Transverse colon (tissue), 4 donors: Measurements from ENCODE around the gene RUVBL1. TPM values are rescaled to one million over a fixed set of nuclear protein-coding genes. Genes with fewer than 3 reads are reported as not detected.

Experiments
- DNase-seq: peaks from one replicate; pipeline ENCODE4 v3.0.0-alpha.2; 2019
- H3K27ac ChIP-seq, 4 donors: fragments of 200-600 bp; sonication (generic); 2 replicates each; pipeline ENCODE4 v1.5.1; 2016 to 2018; ENCODE audit warnings: inconsistent platforms in 4 of 4
- H3K27me3 ChIP-seq: fragments of 200-600 bp; sonication (generic); 2 replicates; pipeline ENCODE4 v1.5.1; 2017; ENCODE audit warnings: inconsistent platforms
- H3K36me3 ChIP-seq, 4 donors: fragments of 200-600 bp; sonication (generic); 2 replicates each; pipeline ENCODE4 v1.5.1; 2017 to 2019; ENCODE audit warnings: inconsistent platforms in 4 of 4
- H3K4me1 ChIP-seq, 4 donors: fragments of 200-600 bp; sonication (generic); 2 replicates each; pipeline ENCODE4 v1.5.1; 2017 to 2020; ENCODE audit warnings: inconsistent platforms in 4 of 4
- H3K4me3 ChIP-seq, 4 donors: fragments of 200-600 bp; sonication (generic); 1 replicate in 1 of 4; 2 replicates in 3 of 4; pipeline versions ENCODE4 v1.5.1 to v1.6.1; 2017 to 2019; ENCODE audit warnings: inconsistent platforms in 4 of 4
- H3K9me3 ChIP-seq, 2 donors: fragments of 200-600 bp; sonication (generic); 2 replicates each; pipeline ENCODE4 v1.5.1; 2017 to 2019; ENCODE audit warnings: inconsistent platforms in 2 of 2
- EP300 ChIP-seq: sonication (generic); formaldehyde crosslinking; IDR thresholded peaks from one replicate; pipeline ENCODE4 v1.6.1; 2017; ENCODE audit warnings: antibody characterized with exemption, low read depth
- POLR2A ChIP-seq: fragments of 450-650 bp; IDR thresholded peaks from one replicate; pipeline ENCODE4 v1.6.1; 2016; ENCODE audit warnings: antibody characterized with exemption, mild to moderate bottlenecking, moderate library complexity
- POLR2AphosphoS5 ChIP-seq, 3 donors: sonication (generic); formaldehyde crosslinking; IDR thresholded peaks; one replicate each; pipeline ENCODE4 v1.6.1; 2016; ENCODE audit warnings: antibody characterized with exemption in 3 of 3
- WGBS, 2 donors: methylation state at CpG; one replicate each; pipeline ENCODE4 v1.1.5; 2018; ENCODE audit warnings: low coverage in 1 of 2; 5-methylcytosine and 5-hydroxymethylcytosine counted together
- in situ Hi-C, 4 donors: fragments of 200-750 bp; cut with MboI; loops; one replicate each; pipeline versions ENCODE4 v1.15.0 to v1.15.1; 2017; ENCODE audit warnings: low sequenced_read_pairs in 3 of 4, low pct_ligation_motif_present in 1 of 4, low pct_unique_long_range_greater_than_20kb in 1 of 4
- intact Hi-C: fragments of 100-400 bp; cut with DNase I; formaldehyde crosslinking; loops from one replicate; pipeline ENCODE4 v1.15.1; 2023; ENCODE audit warnings: low total_unique reads
- total RNA-seq, 4 donors: library from RNA; depleted of rRNA; stranded (reverse); fragments of >200 nt; gene quantifications; one replicate each; pipeline ENCODE4 v1.1.0, GENCODE V29; 2016
- TF ChIP-seq, protein P1 (sequence below), 5 experiments: fragments of 200-600 bp in 3 of 5; fragments of 450-650 bp in 2 of 5; sonication (generic) in 3 of 5; IDR thresholded peaks; 1 replicate in 2 of 5; 2 replicates in 3 of 5; pipeline ENCODE4 v1.5.1; 2016 to 2017; ENCODE audit warnings: antibody characterized with exemption in 5 of 5, inconsistent platforms in 3 of 5, mild to moderate bottlenecking in 2 of 5, moderate library complexity in 1 of 5

RUVBL1 gene
- total RNA-seq, 4 donors from 2014 or later = 1.4 to 16.4 (median 10.1) TPM; not detected in 1

DNA sequence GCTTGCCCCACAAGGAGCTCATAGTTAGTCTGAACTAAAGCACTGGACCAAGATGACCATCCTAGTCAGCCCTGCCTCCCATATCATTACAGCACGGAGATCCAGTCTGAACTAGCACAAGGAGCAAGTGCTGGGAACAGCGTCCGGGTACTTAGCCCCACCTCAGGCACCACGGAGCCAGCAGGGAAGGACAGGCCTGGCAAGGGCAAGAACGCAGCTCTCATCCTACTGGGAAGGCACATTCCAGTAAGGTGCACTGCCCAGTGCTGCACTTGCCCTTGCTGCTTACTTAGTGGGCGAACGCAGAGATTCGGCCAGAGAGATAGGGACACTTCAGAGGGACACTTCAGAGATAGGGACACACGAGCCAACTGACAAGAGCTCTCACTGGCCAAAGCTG is 43.8 kb downstream of the RUVBL1 start:
- no peak for TF ChIP-seq POLR2A
- TF ChIP-seq EP300 = no peak
- TF ChIP-seq, protein P1, sequence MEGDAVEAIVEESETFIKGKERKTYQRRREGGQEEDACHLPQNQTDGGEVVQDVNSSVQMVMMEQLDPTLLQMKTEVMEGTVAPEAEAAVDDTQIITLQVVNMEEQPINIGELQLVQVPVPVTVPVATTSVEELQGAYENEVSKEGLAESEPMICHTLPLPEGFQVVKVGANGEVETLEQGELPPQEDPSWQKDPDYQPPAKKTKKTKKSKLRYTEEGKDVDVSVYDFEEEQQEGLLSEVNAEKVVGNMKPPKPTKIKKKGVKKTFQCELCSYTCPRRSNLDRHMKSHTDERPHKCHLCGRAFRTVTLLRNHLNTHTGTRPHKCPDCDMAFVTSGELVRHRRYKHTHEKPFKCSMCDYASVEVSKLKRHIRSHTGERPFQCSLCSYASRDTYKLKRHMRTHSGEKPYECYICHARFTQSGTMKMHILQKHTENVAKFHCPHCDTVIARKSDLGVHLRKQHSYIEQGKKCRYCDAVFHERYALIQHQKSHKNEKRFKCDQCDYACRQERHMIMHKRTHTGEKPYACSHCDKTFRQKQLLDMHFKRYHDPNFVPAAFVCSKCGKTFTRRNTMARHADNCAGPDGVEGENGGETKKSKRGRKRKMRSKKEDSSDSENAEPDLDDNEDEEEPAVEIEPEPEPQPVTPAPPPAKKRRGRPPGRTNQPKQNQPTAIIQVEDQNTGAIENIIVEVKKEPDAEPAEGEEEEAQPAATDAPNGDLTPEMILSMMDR (IDR thresholded peaks at IDR 0.05) = no peak
- no peak for TF ChIP-seq POLR2AphosphoS5 (IDR thresholded peaks at IDR 0.05)
- Histone ChIP-seq H3K36me3 (no peaks in the 10 kb centered on the region), H3K27ac (no peak overlapping the region), H3K4me3 (no peak overlapping the region), H3K27me3 (peaks cover 4% of the 10 kb centered on the region), H3K4me1 (peaks cover 8 to 54% (median 42%) of the 10 kb centered on the region in 4 donors), H3K9me3 (no peaks in the 10 kb centered on the region)
- in situ Hi-C loops (loop anchor here in 3 of 4 donors (25.0 kb wide), 3 partner anchors 407 to 532 kb away; partner anchors contain the start of gene GATA2 (in 1 of the 3)), intact Hi-C loops (no loop called here)
- 96% methylated on average over 9 of the region's 9 CpGs; no CpG with 5 or more reads in 1 of the 2 donors for WGBS, 2 donors
- no peak for DNase-seq

DNA sequence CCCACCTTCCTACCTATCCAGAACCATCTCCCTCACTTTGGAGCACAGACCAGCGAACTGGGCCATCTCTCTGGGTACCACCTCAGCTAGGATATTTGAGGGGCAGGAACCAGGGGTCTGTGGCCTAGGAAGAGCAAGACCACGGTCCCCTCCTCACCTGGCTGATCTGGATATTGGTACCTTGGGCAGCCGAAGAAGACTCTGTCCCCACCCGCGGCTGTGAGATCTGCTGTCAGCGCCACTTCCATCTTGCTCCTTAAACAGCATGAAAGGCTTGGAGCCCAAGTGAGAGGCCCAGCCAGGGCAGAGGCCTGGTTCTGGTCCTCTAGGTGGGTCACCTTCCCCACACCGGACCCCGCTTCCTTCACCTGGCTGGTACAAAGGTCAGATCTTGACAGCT is 44.7 kb downstream of the RUVBL1 start:
- intact Hi-C loops = no loop called here
- no peak overlapping the region for H3K27ac ChIP-seq
- no peak overlapping the region for H3K4me3 ChIP-seq
- H3K4me1 ChIP-seq = peaks cover 8 to 46% (median 36%) of the 10 kb centered on the region in 4 donors
- no peaks in the 10 kb centered on the region for H3K36me3 ChIP-seq
- in situ Hi-C loops = loop anchor here in 3 of 4 donors (25.0 kb wide), 3 partner anchors 408 to 533 kb away; partner anchors contain the start of gene GATA2 (in 1 of the 3)
- WGBS, 2 donors = 95% methylated on average over 8 of the region's 8 CpGs; no CpG with 5 or more reads in 1 of the 2 donors
- no peak for DNase-seq
- TF ChIP-seq POLR2A = no peak
- no peak for TF ChIP-seq POLR2AphosphoS5 (IDR thresholded peaks at IDR 0.05)
- TF ChIP-seq, protein P1 (IDR thresholded peaks at IDR 0.05) = no peak
- no peak for TF ChIP-seq EP300
- H3K9me3 ChIP-seq = no peaks in the 10 kb centered on the region
- peaks cover 4% of the 10 kb centered on the region for H3K27me3 ChIP-seq

DNA sequence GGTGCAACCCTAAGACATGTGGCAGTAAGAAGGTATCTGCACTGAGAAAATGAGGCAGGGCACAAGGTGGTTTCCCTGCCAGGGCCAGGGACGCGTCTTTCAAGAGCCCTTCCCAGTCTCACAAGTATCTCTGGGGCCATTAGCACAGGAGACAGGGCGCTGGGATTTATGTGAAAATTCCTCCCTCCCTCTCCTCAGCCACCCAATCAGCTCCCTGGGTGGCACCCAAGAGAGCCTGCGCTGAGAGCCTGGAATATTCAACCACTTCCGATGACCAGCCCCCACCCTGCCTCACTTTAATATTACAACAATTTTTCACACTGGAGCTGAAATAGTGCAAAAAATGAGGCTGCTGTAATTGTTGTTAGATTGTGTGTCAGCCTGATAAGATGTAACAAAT is 45.3 kb downstream of the RUVBL1 start:
- H3K36me3 ChIP-seq = no peaks in the 10 kb centered on the region
- TF ChIP-seq, protein P1 (IDR thresholded peaks at IDR 0.05) = no peak
- TF ChIP-seq POLR2AphosphoS5 (IDR thresholded peaks at IDR 0.05) = no peak
- TF ChIP-seq POLR2A = no peak
- TF ChIP-seq EP300 = no peak
- in situ Hi-C loops (loop anchor here in 3 of 4 donors (25.0 kb wide), 3 partner anchors 409 to 534 kb away; partner anchors contain the start of gene GATA2 (in 1 of the 3)), intact Hi-C loops (no loop called here)
- no peak overlapping the region for H3K4me3 ChIP-seq
- DNase-seq = no peak
- H3K9me3 ChIP-seq = no peaks in the 10 kb centered on the region
- H3K4me1 ChIP-seq = peaks cover 8 to 40% (median 35%) of the 10 kb centered on the region in 4 donors
- WGBS, 2 donors = 92 to 93% methylated on average over 3 to 5 of the region's 5 CpGs
- no peak overlapping the region for H3K27ac ChIP-seq
- peaks cover 4% of the 10 kb centered on the region for H3K27me3 ChIP-seq

DNA sequence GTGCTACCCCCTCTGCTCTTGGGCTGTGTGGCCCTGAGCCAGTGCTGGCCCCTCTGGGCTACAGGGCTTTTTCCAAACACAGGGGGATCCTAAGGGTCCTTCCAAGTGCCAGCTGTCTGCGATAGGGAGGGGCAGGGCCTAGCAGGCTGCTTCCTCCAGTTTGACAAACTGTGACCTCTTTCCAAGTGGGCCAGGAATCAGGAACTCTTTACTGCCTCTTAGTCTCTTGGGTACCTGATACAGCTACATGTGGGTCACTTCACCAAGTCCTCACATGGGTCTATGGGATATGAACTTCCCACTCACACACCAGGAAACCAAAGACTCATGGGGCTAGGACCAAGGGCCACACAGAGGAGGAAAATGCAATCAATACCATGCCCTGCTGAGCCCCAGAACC is 45.9 kb downstream of the RUVBL1 start:
- Histone ChIP-seq H3K4me1 (peaks cover 8 to 38% (median 34%) of the 10 kb centered on the region in 4 donors), H3K36me3 (no peaks in the 10 kb centered on the region), H3K9me3 (no peaks in the 10 kb centered on the region), H3K27me3 (peaks cover 4% of the 10 kb centered on the region), H3K4me3 (no peak overlapping the region), H3K27ac (no peak overlapping the region)
- no peak for DNase-seq
- no peak for TF ChIP-seq POLR2A
- no peak for TF ChIP-seq POLR2AphosphoS5 (IDR thresholded peaks at IDR 0.05)
- TF ChIP-seq EP300 = no peak
- TF ChIP-seq, protein P1 (IDR thresholded peaks at IDR 0.05) = no peak
- intact Hi-C loops (no loop called here), in situ Hi-C loops (loop anchor here in 3 of 4 donors (25.0 kb wide), 3 partner anchors 410 to 535 kb away; partner anchors contain the start of gene GATA2 (in 1 of the 3))
- WGBS, 2 donors = 67% methylated on average over 1 of the region's 1 CpG; no CpG with 5 or more reads in 1 of the 2 donors
